CD14-positive monocyte (primary cell): ENCODE data around the gene TCL1A. TPM values are rescaled to one million over a fixed set of nuclear protein-coding genes. Genes with fewer than 3 reads are reported as not detected.

Source experiments
- DNase-seq, 3 donors: peaks; one replicate each; pipeline ENCODE4 v3.0.0-alpha.2; 2011 to 2022
- H2AFZ ChIP-seq: 2 replicates; pipeline ENCODE4 v1.6.0; 2012; ENCODE audit warnings: mild to moderate bottlenecking, low read depth, low read length, inconsistent platforms; ENCODE audit not compliant: insufficient read depth, poor library complexity, severe bottlenecking
- H3K27ac ChIP-seq, 2 donors: 1 replicate in 1 of 2; 2 replicates in 1 of 2; pipeline ENCODE4 v1.5.1; 2012 to 2013; ENCODE audit warnings: low read length in 2 of 2, control low read depth in 1 of 2, inconsistent platforms in 1 of 2, low read depth in 1 of 2, mild to moderate bottlenecking in 1 of 2
- H3K27me3 ChIP-seq, 2 donors: one replicate each; pipeline versions ENCODE4 v1.6.0 to v1.6.1; 2011 to 2013; ENCODE audit warnings: low read length in 2 of 2; ENCODE audit not compliant: control insufficient read depth in 2 of 2, insufficient read depth in 2 of 2
- H3K36me3 ChIP-seq, 2 donors: replicated peaks in 1 of 2; 1 replicate in 1 of 2; 2 replicates in 1 of 2; pipeline versions ENCODE4 v1.5.1 to v1.6.1; 2012 to 2013; ENCODE audit warnings: low read length in 2 of 2, control low read depth in 1 of 2, inconsistent platforms in 1 of 2, mild to moderate bottlenecking in 1 of 2; ENCODE audit not compliant: insufficient read depth in 2 of 2, control insufficient read depth in 1 of 2
- H3K4me1 ChIP-seq, 2 donors: 1 replicate in 1 of 2; 2 replicates in 1 of 2; pipeline versions ENCODE4 v1.5.1 to v1.6.1; 2012 to 2013; ENCODE audit warnings: low read length in 2 of 2, control low read depth in 1 of 2, inconsistent platforms in 1 of 2, mild to moderate bottlenecking in 1 of 2, moderate library complexity in 1 of 2; ENCODE audit not compliant: insufficient read depth in 2 of 2, control insufficient read depth in 1 of 2
- H3K4me2 ChIP-seq: replicated peaks from 2 replicates; pipeline ENCODE3; 2012; ENCODE audit warnings: low read length, moderate library complexity, mild to moderate bottlenecking; ENCODE audit not compliant: poor library complexity, severe bottlenecking; ENCODE audit errors: extremely low read depth
- H3K4me3 ChIP-seq, 3 experiments: fragments of 200-600 bp in 1 of 3; sonication (generic) in 1 of 3; replicated peaks in 1 of 3; 1 replicate in 2 of 3; 2 replicates in 1 of 3; pipeline ENCODE4 v1.5.1; 2011 to 2013; ENCODE audit warnings: low read length in 3 of 3, mild to moderate bottlenecking in 3 of 3, control low read depth in 2 of 3, low read depth in 2 of 3, inconsistent platforms in 1 of 3, moderate library complexity in 1 of 3
- H3K79me2 ChIP-seq: 2 replicates; pipeline ENCODE4 v1.6.0; 2012; ENCODE audit warnings: mild to moderate bottlenecking, control low read depth, inconsistent platforms, low read length, moderate library complexity; ENCODE audit not compliant: insufficient read depth
- H3K9ac ChIP-seq: 2 replicates; pipeline ENCODE4 v1.6.0; 2017; ENCODE audit warnings: low read length, mild to moderate bottlenecking; ENCODE audit not compliant: insufficient read depth, poor library complexity, severe bottlenecking
- H3K9me3 ChIP-seq, 2 donors: replicated peaks in 1 of 2; 1 replicate in 1 of 2; 2 replicates in 1 of 2; pipeline versions ENCODE4 v1.5.1 to v1.6.1; 2012 to 2013; ENCODE audit warnings: low read length in 2 of 2, control low read depth in 1 of 2; ENCODE audit not compliant: control insufficient read depth in 1 of 2, insufficient read depth in 1 of 2
- H4K20me1 ChIP-seq: 2 replicates; pipeline ENCODE4 v1.6.0; 2012; ENCODE audit warnings: mild to moderate bottlenecking, low read length, control low read depth, moderate library complexity; ENCODE audit not compliant: insufficient read depth
- H3K27ac Mint-ChIP-seq, 7 donors: one replicate each; pipeline ENCODE4 v1.8.0; 2020; ENCODE audit warnings: mild to moderate bottlenecking in 7 of 7, mixed read lengths in 7 of 7, moderate library complexity in 6 of 7, inconsistent platforms in 2 of 7
- H3K27me3 Mint-ChIP-seq, 3 donors: one replicate each; pipeline ENCODE4 v1.8.0; 2021 to 2022; ENCODE audit warnings: low read depth in 3 of 3, mild to moderate bottlenecking in 3 of 3, mixed read lengths in 3 of 3, moderate library complexity in 3 of 3, inconsistent platforms in 1 of 3
- H3K36me3 Mint-ChIP-seq, 2 donors: one replicate each; pipeline ENCODE4 v1.8.0; 2020; ENCODE audit warnings: mixed read lengths in 2 of 2, inconsistent platforms in 1 of 2, mild to moderate bottlenecking in 1 of 2
- H3K4me1 Mint-ChIP-seq: one replicate; pipeline ENCODE4 v1.8.0; 2020; ENCODE audit warnings: mild to moderate bottlenecking, mixed read lengths
- H3K4me3 Mint-ChIP-seq, 2 donors: one replicate each; pipeline ENCODE4 v1.8.0; 2020; ENCODE audit warnings: mild to moderate bottlenecking in 2 of 2, mixed read lengths in 2 of 2, moderate library complexity in 1 of 2
- H3K9me3 Mint-ChIP-seq, 7 donors: one replicate each; pipeline ENCODE4 v1.8.0; 2020 to 2022; ENCODE audit warnings: mixed read lengths in 7 of 7, mild to moderate bottlenecking in 6 of 7, moderate library complexity in 6 of 7, inconsistent platforms in 2 of 7
- WGBS: methylation state at CpG from one replicate; pipeline ENCODE4 v1.1.5; 2013; ENCODE audit warnings: missing lambda C conversion rate; ENCODE audit not compliant: insufficient coverage; 5-methylcytosine and 5-hydroxymethylcytosine counted together
- intact Hi-C, 2 donors: fragments of 100-400 bp; cut with micrococcal nuclease; formaldehyde crosslinking; loops; one replicate each; pipeline versions ENCODE4 v1.15.0 to v1.15.1; 2023
- polyA plus RNA-seq, 3 donors: library from polyadenylated mRNA; depleted of rRNA in 1 of 3; unstranded in 2 of 3; stranded (reverse) in 1 of 3; fragments of 300-500 nt in 2 of 3; fragments of >200 nt in 1 of 3; fragmentation: Illumina TruSeq in 2 of 3; gene quantifications; 1 replicate in 2 of 3; 2 replicates in 1 of 3; pipeline ENCODE4 v1.2.3, GENCODE V29; 2012 to 2021
- TF ChIP-seq, protein P1 (sequence below): fragments of 200-600 bp; IDR thresholded peaks from one replicate; pipeline ENCODE4 v1.8.0; 2022; ENCODE audit warnings: antibody characterized with exemption, mild to moderate bottlenecking

TCL1A gene
- polyA plus RNA-seq, 3 donors = 1.0 to 1.3 (median 1.1) TPM

DNA sequence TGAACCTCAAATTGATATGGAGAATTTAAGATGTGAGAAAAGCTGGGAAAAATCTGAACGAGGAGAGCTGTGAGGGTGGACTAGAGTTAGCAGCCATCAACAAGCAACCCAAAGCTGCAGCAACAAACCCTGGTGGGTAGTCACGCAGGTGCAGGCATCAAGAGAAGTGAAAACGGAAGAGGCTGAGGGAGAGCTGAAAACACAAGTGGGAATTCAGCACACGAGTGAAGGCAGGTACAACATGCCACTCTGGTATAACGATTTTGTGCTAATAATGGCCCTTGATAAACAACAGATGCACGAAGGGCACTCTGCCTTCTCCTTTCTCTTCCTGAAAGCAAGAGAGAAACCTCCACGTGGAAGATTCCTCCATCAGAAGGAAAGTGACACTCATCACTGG is 16.2 kb downstream of the TCL1A start:
- H3K27me3 ChIP-seq = peaks cover 0 to 6% of the 10 kb centered on the region in 2 donors
- 93% methylated on average over 6 of the region's 7 CpGs for WGBS
- no peak overlapping the region for H3K4me2 ChIP-seq
- H3K4me1 ChIP-seq = no peaks in the 10 kb centered on the region
- H3K27ac Mint-ChIP-seq = no peak overlapping the region
- H3K4me3 Mint-ChIP-seq = no peak overlapping the region
- H2AFZ ChIP-seq = no peak overlapping the region
- no peaks in the 10 kb centered on the region for H3K36me3 ChIP-seq
- peaks cover 0 to 2% (median 0%) of the 10 kb centered on the region in 7 donors for H3K9me3 Mint-ChIP-seq
- no peaks in the 10 kb centered on the region for H3K79me2 ChIP-seq
- no peaks in the 10 kb centered on the region for H3K4me1 Mint-ChIP-seq
- intact Hi-C loops = no loop called here
- H3K9me3 ChIP-seq = no peaks in the 10 kb centered on the region
- peaks cover 10 to 20% (median 15%) of the 10 kb centered on the region in 3 donors for H3K27me3 Mint-ChIP-seq
- TF ChIP-seq, protein P1, sequence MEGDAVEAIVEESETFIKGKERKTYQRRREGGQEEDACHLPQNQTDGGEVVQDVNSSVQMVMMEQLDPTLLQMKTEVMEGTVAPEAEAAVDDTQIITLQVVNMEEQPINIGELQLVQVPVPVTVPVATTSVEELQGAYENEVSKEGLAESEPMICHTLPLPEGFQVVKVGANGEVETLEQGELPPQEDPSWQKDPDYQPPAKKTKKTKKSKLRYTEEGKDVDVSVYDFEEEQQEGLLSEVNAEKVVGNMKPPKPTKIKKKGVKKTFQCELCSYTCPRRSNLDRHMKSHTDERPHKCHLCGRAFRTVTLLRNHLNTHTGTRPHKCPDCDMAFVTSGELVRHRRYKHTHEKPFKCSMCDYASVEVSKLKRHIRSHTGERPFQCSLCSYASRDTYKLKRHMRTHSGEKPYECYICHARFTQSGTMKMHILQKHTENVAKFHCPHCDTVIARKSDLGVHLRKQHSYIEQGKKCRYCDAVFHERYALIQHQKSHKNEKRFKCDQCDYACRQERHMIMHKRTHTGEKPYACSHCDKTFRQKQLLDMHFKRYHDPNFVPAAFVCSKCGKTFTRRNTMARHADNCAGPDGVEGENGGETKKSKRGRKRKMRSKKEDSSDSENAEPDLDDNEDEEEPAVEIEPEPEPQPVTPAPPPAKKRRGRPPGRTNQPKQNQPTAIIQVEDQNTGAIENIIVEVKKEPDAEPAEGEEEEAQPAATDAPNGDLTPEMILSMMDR = no peak
- no peaks in the 10 kb centered on the region for H4K20me1 ChIP-seq
- no peaks in the 10 kb centered on the region for H3K36me3 Mint-ChIP-seq
- H3K4me3 ChIP-seq = no peak overlapping the region
- no peak overlapping the region for H3K27ac ChIP-seq
- no peak for DNase-seq
- no peak overlapping the region for H3K9ac ChIP-seq

DNA sequence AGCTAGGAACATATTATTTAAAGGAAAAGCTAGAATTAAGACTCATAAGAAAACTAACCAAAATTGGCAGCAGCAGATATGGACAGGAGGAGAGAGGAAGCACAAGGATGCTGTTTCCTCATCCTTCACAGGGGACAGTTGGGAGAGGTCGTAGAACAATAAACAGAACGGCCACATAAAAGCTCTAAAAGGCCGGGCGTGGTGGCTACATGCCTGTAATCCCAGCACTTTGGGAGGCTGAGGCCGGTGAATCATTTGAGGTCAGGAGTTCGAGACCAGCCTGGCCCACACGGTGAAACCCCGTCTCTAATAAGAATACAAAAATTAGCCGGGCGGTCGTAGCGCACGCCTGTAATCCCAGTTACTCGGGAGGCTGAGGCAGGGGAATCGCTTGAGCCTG is 17.2 kb downstream of the TCL1A start:
- H3K27ac ChIP-seq = no peak overlapping the region
- no peak overlapping the region for H2AFZ ChIP-seq
- Mint-ChIP-seq H3K4me3 (no peak overlapping the region), H3K27ac (no peak overlapping the region), H3K27me3 (peaks cover 15 to 23% (median 15%) of the 10 kb centered on the region in 3 donors), H3K9me3 (no peaks in the 10 kb centered on the region), H3K4me1 (no peaks in the 10 kb centered on the region), H3K36me3 (no peaks in the 10 kb centered on the region)
- no peaks in the 10 kb centered on the region for H4K20me1 ChIP-seq
- no peaks in the 10 kb centered on the region for H3K9me3 ChIP-seq
- H3K4me2 ChIP-seq = no peak overlapping the region
- no peak for DNase-seq
- intact Hi-C loops = no loop called here
- no peak overlapping the region for H3K4me3 ChIP-seq
- H3K79me2 ChIP-seq = no peaks in the 10 kb centered on the region
- TF ChIP-seq, protein P1 = no peak
- 72% methylated on average over 14 of the region's 15 CpGs for WGBS
- no peaks in the 10 kb centered on the region for H3K4me1 ChIP-seq
- peaks cover 0 to 4% of the 10 kb centered on the region in 2 donors for H3K27me3 ChIP-seq
- H3K36me3 ChIP-seq = no peaks in the 10 kb centered on the region
- no peak overlapping the region for H3K9ac ChIP-seq
